Esophagus squamous epithelium (tissue), 4 donors: ENCODE results near the gene FOXP1.

Source experiments
- POLR2A ChIP-seq, 4 donors: fragments of 450-650 bp; IDR thresholded peaks; one replicate each; pipeline ENCODE4 v1.6.1; 2017; ENCODE audit warnings: antibody characterized with exemption in 4 of 4, mild to moderate bottlenecking in 4 of 4, moderate library complexity in 3 of 4
- TF ChIP-seq, protein P1 (sequence below), 6 experiments: fragments of 450-650 bp in 4 of 6; fragments of 200-600 bp in 2 of 6; sonication (generic) in 2 of 6; IDR thresholded peaks; one replicate each; pipeline ENCODE4 v1.5.1; 2016 to 2019; ENCODE audit warnings: antibody characterized with exemption in 6 of 6, mild to moderate bottlenecking in 4 of 6, moderate library complexity in 4 of 6

DNA sequence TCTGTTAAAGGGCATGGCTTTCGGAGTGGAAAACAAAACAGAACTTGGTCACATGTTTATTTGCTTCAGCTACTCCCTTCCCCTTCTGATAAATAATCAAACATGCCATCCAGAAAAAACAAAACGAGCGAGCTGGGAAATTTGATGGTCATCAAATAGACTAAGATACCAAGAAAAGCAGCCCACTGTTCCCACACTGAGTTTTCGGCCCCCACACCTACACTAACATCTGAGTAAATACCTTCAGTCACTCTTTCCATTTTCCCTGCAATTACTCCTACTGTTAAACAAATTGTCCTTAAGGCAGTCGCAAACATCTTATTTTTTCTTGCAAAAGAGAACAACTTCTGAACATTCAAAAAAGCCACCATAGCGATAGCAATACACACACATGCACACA lies 454.6 kb downstream of the FOXP1 start:
- TF ChIP-seq, protein P1, sequence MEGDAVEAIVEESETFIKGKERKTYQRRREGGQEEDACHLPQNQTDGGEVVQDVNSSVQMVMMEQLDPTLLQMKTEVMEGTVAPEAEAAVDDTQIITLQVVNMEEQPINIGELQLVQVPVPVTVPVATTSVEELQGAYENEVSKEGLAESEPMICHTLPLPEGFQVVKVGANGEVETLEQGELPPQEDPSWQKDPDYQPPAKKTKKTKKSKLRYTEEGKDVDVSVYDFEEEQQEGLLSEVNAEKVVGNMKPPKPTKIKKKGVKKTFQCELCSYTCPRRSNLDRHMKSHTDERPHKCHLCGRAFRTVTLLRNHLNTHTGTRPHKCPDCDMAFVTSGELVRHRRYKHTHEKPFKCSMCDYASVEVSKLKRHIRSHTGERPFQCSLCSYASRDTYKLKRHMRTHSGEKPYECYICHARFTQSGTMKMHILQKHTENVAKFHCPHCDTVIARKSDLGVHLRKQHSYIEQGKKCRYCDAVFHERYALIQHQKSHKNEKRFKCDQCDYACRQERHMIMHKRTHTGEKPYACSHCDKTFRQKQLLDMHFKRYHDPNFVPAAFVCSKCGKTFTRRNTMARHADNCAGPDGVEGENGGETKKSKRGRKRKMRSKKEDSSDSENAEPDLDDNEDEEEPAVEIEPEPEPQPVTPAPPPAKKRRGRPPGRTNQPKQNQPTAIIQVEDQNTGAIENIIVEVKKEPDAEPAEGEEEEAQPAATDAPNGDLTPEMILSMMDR (IDR thresholded peaks at IDR 0.05): no peak
- no peak for TF ChIP-seq POLR2A (IDR thresholded peaks at IDR 0.05)
